Right atrium auricular region (tissue), 2 donors: ENCODE data around the gene CYLC2. TPM values are rescaled to one million over a fixed set of nuclear protein-coding genes. Genes with fewer than 3 reads are reported as not detected.

ENCODE experiments used
- DNase-seq: peaks from one replicate; pipeline ENCODE4 v3.0.0-alpha.2; 2019; ENCODE audit warnings: low spot score
- H3K27ac ChIP-seq, 2 donors: fragments of 200-600 bp; sonication (generic); 1 replicate in 1 of 2; 2 replicates in 1 of 2; pipeline ENCODE4 v1.5.1; 2016 to 2019
- H3K27me3 ChIP-seq, 2 donors: fragments of 200-600 bp; sonication (generic); one replicate each; pipeline versions ENCODE4 v1.5.1 to v1.6.0; 2017 to 2019
- H3K36me3 ChIP-seq: fragments of 200-600 bp; sonication (generic); one replicate; pipeline ENCODE4 v1.5.1; 2016
- H3K4me1 ChIP-seq, 2 donors: fragments of 200-600 bp; sonication (generic); one replicate each; pipeline versions ENCODE4 v1.5.1 to v1.6.0; 2017 to 2019
- H3K4me3 ChIP-seq, 2 donors: fragments of 200-600 bp; sonication (generic); 1 replicate in 1 of 2; 2 replicates in 1 of 2; pipeline ENCODE4 v1.5.1; 2017 to 2019; ENCODE audit warnings: mild to moderate bottlenecking in 1 of 2, moderate library complexity in 1 of 2
- H3K9me3 ChIP-seq, 2 donors: fragments of 200-600 bp; sonication (generic); one replicate each; pipeline ENCODE4 v1.5.1; 2019
- CTCF ChIP-seq, 2 donors: fragments of 200-600 bp; sonication (generic); IDR thresholded peaks; one replicate each; pipeline ENCODE4 v1.5.1; 2019; ENCODE audit warnings: antibody characterized with exemption in 2 of 2
- total RNA-seq, 2 donors: library from RNA; depleted of rRNA; stranded (reverse); fragments of >200 nt; gene quantifications; one replicate each; pipeline ENCODE4 v1.1.0, GENCODE V29; 2016

CYLC2 gene, protein sequence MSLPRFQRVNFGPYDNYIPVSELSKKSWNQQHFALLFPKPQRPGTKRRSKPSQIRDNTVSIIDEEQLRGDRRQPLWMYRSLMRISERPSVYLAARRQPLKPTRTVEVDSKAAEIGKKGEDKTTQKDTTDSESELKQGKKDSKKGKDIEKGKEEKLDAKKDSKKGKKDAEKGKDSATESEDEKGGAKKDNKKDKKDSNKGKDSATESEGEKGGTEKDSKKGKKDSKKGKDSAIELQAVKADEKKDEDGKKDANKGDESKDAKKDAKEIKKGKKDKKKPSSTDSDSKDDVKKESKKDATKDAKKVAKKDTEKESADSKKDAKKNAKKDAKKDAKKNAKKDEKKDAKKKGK
- total RNA-seq: not detected

- H3K4me3 ChIP-seq: no peak within 1 kb of the TSS
- no peaks in the 10 kb centered on the region for H3K27me3 ChIP-seq
- H3K27ac ChIP-seq: no peak within 1 kb of the TSS
- H3K36me3 ChIP-seq: no peaks in the 10 kb centered on the region
- DNase-seq: no peak
- H3K9me3 ChIP-seq: no peaks in the 10 kb centered on the region
- no peaks in the 10 kb centered on the region for H3K4me1 ChIP-seq
- no peak for TF ChIP-seq CTCF (IDR thresholded peaks at IDR 0.05)
Measured at GRCh38 chr9:102995033-102995432, at the start of gene CYLC2. CYLC2 (plus strand) TSS chr9:102995333; CDS start chr9:102995381, 48 bp downstream.

DNA sequence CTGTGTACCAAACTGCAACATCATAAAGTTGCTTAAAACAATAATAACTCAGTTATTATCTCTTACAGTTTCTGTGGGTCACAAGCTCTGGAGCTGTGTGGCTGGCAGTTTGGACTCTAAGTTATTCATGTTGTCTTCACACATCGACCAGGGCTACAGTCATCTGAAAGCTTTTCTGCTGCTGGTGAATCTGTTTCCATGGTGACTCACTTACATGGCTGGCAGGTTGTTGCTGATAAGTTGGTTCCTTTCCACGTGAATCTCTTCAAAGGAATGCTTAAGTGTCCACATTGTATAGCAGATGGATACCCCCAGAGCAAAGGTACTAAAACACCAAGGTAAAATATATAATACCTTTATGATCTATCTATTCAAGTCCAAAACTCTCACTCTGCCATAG is 44.8 kb upstream of the CYLC2 start:
- Histone ChIP-seq H3K4me3 (no peak overlapping the region), H3K9me3 (no peaks in the 10 kb centered on the region), H3K27ac (no peak overlapping the region), H3K27me3 (no peaks in the 10 kb centered on the region), H3K36me3 (no peaks in the 10 kb centered on the region), H3K4me1 (no peaks in the 10 kb centered on the region)
- DNase-seq: no peak
- TF ChIP-seq CTCF (IDR thresholded peaks at IDR 0.05): no peak

DNA sequence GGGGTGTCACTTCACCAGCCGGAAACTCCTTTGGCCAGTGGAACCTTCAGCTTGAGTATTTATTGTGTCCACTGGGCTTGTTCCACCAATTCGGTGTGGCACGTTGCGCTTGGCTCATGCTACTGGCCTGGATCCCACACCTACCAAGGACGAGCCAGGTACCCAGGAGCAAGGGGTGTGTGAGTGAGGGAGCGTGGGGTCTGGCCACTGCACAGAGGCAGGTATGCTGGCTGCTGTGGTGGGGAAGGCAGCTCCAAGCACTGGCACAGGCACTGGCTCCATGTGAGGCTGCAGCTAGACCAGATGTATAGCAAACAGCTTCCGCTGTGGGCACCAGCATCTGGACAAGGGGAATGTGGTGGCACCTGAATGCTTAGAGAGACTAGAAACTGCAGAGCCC is 28.1 kb upstream of the CYLC2 start:
- Histone ChIP-seq H3K36me3 (no peaks in the 10 kb centered on the region), H3K4me1 (no peaks in the 10 kb centered on the region), H3K9me3 (peaks cover 0 to 21% of the 10 kb centered on the region in 2 donors), H3K4me3 (no peak overlapping the region), H3K27me3 (no peaks in the 10 kb centered on the region), H3K27ac (no peak overlapping the region)
- no peak for TF ChIP-seq CTCF (IDR thresholded peaks at IDR 0.05)
- DNase-seq: no peak

DNA sequence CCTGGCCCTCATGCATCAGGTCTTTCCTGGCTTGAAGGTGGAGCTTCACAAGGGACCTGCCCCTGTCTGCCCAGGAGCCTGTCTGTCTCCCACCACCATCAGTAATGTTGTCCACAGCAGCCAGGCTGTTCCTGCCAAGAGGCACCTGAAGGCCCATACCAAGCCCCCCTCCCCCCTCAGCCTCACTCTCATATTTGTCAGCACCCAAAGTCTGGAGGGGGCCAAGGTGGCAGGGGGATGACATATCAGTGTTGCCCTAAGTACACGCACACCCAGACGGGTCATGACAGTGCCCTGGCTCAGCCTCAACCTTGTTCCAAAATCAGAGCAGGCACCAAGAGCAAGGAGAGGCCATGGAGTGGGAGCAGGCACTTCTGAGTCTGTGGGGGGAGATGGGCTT is 27.2 kb upstream of the CYLC2 start:
- Histone ChIP-seq H3K36me3 (no peaks in the 10 kb centered on the region), H3K4me1 (no peaks in the 10 kb centered on the region), H3K9me3 (peaks cover 0 to 21% of the 10 kb centered on the region in 2 donors), H3K27ac (no peak overlapping the region), H3K27me3 (no peaks in the 10 kb centered on the region), H3K4me3 (no peak overlapping the region)
- no peak for TF ChIP-seq CTCF (IDR thresholded peaks at IDR 0.05)
- no peak for DNase-seq

GRCh38 chr9:102972780-102973179 is 22.4 kb upstream of the CYLC2 start:
- H3K4me3 ChIP-seq: no peak overlapping the region
- TF ChIP-seq CTCF (IDR thresholded peaks at IDR 0.05): no peak
- no peaks in the 10 kb centered on the region for H3K4me1 ChIP-seq
- H3K36me3 ChIP-seq: no peaks in the 10 kb centered on the region
- H3K27ac ChIP-seq: no peak overlapping the region
- no peaks in the 10 kb centered on the region for H3K27me3 ChIP-seq
- H3K9me3 ChIP-seq: peaks cover 0 to 21% of the 10 kb centered on the region in 2 donors
- no peak for DNase-seq

DNA sequence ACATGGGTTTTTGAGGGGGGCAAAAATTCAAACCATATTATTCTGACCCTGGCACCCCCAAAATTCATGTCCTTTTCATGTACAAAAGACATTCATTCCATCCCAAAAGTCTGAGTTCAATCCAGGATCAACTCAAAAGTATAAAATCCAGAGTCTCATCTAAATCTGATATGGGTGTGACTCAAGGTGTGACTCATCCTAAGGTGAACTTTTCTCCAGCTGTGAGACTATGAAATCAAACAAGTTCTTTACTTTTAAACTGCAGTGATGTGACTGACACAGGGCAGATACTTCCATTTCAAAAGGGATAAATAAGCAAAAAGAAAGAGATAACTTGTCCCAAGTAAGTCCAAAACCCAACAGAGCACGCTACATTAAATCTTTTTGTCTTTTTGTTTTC is 20.6 kb upstream of the CYLC2 start:
- no peak for TF ChIP-seq CTCF (IDR thresholded peaks at IDR 0.05)
- no peak overlapping the region for H3K4me3 ChIP-seq
- H3K9me3 ChIP-seq: peaks cover 0 to 16% of the 10 kb centered on the region in 2 donors
- no peaks in the 10 kb centered on the region for H3K27me3 ChIP-seq
- H3K4me1 ChIP-seq: no peaks in the 10 kb centered on the region
- H3K27ac ChIP-seq: no peak overlapping the region
- no peaks in the 10 kb centered on the region for H3K36me3 ChIP-seq
- DNase-seq: no peak
